Mammary epithelial cell (primary cell): ENCODE data around the gene ZNF385B.

Experiments used
- CTCF ChIP-seq, 2 donors: IDR thresholded peaks in 1 of 2; conservative IDR thresholded peaks in 1 of 2; 2 replicates each; pipeline ENCODE4 v1.5.1; 2011 to 2012; ENCODE audit warnings: inconsistent platforms in 2 of 2, low read length in 2 of 2, mild to moderate bottlenecking in 2 of 2, control low read depth in 1 of 2, low read depth in 1 of 2; ENCODE audit not compliant: insufficient read depth in 1 of 2; ENCODE audit errors: extremely low read depth in 1 of 2
- EZH2 ChIP-seq: IDR thresholded peaks from 2 replicates; pipeline ENCODE4 v1.6.1; 2012; ENCODE audit warnings: low read length, inconsistent platforms, borderline replicate concordance

- TF ChIP-seq CTCF (conservative IDR thresholded peaks at IDR 0.05 in 1 of 2, IDR thresholded peaks at IDR 0.05 in 1 of 2; ENCODE audit: extremely low read depth in 1 of 2, insufficient read depth in 1 of 2, low read depth in 1 of 2, low read length in 2 of 2) (no peak), EZH2 (no peak)
Observed at GRCh38 chr2:179645047-179645446, 216.4 kb downstream of the ZNF385B start.
